Measurements from ENCODE around the gene SMIM13.

SMIM13 gene

DNA sequence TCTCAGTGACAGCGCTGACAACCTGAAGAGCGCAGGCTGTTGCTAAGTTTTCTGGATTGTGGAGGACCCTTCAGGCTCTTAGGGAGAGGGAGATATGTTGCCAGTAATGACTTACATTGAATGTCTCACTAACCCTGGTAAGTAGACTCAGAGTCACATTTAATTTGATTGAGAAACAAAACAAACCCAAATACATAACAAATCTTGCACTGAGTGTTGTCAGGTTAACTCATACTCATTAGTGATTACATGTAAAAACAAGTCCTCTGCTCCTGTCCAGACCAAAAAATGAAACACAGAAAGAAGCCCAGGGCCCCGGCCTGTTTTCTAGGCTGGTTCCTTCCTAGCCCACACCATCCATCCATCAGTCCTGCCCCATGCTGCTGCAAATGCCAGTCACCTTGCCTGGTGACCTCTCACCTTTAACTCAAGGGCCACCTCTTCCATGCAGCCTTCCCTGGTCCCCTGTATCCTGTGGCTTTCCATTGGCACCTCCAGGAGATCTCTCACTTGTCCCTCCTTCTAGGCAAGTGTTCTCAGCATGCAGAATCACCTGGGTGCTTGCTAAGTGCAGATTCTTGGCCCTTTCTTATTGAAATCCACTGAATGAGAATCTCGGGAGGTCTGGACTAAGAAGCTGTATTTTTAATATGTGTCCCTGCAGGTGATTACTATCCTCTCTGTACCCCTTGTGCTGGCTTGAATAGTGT is 52.6 kb downstream of the SMIM13 start:
- peak in 1 of 10 donors; percentile 39 for DNase-seq
- intact Hi-C loops (cut with DNase I): no loop called here

DNA sequence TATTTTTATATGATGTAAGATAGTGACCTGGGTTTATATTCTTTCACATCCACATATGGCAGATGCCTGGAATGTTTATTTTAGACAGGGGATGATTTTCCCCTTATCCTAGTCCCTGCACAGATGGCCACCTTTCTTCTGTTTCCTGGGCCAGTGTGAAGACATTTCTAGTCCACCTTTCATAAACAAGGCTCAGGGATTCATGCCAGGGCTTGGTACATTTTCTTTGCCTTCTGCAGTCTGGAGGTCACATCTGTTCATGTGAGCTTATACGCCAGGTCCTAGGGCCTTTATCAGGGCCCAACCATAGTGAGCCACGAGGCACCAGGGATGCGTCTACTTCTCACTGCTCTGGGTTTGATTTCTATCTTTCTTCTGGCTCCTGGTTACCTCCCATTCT is 55.9 kb downstream of the SMIM13 start:
- no peak for DNase-seq
- intact Hi-C loops (cut with DNase I): no loop called here

DNA sequence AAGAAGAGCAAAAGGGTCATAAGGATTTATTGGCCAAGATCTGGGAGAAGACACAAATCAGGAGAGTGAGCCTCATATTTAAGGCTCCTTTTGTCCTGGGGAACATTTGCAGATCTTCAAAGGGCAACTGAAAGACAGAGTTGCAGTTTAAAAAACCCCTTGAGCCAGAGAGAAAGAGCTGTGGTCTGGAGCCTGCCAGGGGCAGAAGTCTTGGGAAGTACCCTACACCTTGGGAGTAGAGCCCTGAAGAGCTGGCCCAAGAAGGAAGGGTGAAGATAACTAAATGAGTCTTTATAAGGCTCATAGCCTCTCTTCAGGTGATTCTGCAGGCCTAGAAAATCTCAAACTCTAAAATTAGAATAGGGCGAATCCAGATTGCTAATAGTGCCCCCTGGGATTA is 57.9 kb downstream of the SMIM13 start:
- no peak for DNase-seq
- intact Hi-C loops (cut with DNase I): no loop called here

DNA sequence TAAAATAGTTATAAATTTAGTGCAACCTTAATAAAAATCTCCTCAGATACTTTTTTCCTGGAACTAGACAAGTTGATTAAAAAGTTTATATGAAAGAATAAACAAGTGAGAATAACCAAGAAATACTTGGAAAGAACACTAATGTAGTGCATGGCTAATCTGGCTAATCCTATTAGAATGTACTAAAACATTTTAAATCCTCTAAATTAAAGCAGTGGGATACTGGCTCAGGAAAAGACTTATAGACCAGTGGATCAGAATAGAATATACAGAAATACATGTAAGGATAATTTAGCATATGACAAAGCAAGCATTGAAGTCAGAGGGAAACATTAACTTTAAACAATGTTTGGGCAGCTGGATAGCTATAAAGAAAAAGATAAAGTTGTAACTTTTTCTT is 58.9 kb downstream of the SMIM13 start:
- intact Hi-C loops (cut with DNase I): no loop called here
- DNase-seq: no peak

DNA sequence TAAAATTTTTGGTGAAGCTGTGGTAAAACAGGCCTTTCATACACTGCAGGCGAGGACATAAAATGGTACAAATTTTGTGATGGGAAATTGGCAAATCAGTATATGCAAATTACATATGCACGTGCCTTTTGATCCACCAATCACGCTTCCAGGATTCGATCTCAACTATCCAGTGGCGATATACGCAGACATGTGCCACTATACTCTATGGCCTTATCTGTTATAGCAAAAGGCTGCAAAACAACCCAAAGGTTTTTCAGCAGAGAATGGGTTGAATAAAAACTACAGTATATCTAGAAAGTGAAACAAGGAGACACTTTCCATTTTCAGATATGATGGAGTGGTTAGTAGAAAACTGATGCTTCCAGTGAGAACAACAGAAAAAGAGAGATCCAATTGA is 59.8 kb downstream of the SMIM13 start:
- intact Hi-C loops (cut with DNase I): no loop called here
- no peak for DNase-seq

DNA sequence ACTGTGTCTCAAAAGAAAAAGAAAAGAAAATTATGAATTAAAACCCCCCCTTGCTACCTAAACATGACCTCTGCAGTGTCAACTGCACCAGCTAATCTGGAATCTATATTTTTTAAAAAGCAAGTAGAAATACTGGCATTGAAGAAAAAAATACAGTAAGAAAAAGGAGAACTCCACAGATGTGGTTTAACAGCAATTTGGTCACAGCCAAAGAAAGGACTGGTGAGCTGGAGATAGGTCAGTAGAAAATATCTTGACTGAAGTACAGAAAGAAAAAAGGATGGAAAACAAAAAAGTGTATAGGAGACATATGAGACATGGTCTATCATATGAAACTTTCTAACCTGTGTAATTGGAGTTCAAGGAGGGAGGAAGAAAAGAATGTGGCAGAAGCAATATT is 62.0 kb downstream of the SMIM13 start:
- no peak for DNase-seq
- intact Hi-C loops (cut with DNase I): no loop called here

DNA sequence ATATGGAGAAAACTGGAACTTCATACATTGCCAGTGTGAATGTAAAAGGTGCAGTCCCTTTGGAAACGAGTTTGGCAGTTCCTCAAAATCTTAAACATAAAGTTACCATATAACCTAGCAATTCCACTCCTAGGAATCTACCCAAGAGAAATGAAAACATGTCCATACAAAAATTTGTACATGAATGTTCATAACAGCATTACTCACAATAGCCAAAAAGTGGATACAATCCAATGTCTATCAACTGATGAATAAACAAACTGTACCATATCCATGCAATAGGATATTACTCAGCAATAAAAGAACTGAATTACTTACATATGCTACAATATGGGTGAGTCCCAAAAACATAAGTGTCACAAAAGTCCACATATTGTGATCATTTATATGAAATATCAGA is 66.6 kb downstream of the SMIM13 start:
- intact Hi-C loops (cut with DNase I): no loop called here
- no peak for DNase-seq

DNA sequence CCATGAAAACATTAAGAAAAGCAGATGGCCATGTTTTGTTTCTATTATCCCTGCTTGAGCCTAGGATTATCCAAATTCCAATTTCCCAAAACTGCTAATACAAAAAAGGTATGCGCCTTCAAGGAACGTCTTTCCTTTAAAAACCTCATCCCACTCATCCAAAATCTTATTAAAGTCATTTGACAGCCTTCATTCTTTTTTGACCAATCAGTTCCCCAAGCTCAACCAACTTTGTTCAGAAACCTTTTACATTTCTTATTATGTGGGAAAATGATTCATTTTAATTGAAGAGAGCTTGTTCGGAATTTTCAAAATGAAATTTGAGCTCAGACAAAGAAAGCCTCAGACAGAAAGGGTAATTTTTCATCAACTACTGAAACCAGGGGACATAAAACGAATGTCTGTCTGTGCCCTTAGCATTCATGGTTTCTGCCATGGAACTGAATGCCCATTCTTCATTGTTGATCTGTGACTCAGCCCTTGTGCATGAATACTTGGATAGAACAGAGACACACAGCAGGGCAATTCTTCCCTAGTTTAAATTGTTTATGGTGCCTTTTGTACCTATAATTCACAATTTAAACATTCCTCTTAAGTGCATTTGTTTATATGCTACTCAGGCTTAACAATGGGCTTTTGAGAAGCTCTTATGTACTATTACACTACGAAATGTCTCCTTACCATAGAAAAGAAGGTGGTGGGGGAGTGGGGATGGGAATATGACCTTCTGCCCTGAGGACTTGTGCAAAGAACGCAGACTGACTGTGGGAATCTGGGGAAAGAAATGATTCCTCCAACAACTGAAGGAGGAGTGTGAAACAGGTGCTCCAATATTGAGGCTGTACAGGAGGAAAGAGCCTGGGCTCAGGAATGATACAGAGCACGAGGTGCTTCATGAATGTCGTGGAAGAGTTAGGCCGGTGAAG is 67.7 kb downstream of the SMIM13 start:
- no peak for DNase-seq
- intact Hi-C loops (cut with DNase I): no loop called here

DNA sequence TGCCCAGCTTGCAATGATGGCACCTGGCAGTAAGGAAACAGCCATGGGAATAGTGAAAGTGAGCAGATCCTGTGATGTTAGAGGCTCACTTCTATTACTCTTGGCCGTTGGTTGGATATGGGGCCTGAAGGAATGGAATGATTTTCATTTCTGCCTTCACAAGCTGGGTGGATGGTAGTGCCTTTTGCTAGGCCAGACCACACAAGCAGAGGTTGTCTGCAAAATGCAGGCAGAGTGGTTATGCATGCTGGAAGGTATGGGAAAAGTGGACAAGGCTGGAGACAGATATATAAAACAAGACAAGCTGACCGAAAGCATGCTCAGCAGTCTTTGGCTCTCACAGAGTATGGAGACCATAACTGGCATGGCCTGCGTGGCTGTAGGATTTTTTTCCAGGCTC is 68.6 kb downstream of the SMIM13 start:
- intact Hi-C loops (cut with DNase I): no loop called here
- no peak for DNase-seq

DNA sequence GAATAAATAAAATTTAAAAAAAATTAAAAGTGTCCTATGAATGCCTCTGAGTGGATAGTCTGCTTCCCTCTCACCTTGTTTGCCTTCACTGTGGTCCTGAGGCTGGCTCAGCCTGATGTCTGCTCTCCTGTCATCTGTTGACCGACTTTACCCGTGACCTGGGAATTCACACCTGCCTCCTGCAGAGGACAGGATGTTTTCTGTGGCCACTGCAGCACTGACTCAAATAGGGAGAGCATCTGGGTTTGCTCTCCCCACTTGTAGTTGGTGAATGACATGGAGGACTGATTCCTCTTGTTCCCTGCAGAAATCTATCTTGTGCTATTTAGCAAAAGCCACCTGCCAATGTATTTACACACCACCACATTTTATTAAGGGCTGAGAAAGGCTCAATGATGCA is 70.3 kb downstream of the SMIM13 start:
- DNase-seq: no peak
- intact Hi-C loops (cut with DNase I): no loop called here

DNA sequence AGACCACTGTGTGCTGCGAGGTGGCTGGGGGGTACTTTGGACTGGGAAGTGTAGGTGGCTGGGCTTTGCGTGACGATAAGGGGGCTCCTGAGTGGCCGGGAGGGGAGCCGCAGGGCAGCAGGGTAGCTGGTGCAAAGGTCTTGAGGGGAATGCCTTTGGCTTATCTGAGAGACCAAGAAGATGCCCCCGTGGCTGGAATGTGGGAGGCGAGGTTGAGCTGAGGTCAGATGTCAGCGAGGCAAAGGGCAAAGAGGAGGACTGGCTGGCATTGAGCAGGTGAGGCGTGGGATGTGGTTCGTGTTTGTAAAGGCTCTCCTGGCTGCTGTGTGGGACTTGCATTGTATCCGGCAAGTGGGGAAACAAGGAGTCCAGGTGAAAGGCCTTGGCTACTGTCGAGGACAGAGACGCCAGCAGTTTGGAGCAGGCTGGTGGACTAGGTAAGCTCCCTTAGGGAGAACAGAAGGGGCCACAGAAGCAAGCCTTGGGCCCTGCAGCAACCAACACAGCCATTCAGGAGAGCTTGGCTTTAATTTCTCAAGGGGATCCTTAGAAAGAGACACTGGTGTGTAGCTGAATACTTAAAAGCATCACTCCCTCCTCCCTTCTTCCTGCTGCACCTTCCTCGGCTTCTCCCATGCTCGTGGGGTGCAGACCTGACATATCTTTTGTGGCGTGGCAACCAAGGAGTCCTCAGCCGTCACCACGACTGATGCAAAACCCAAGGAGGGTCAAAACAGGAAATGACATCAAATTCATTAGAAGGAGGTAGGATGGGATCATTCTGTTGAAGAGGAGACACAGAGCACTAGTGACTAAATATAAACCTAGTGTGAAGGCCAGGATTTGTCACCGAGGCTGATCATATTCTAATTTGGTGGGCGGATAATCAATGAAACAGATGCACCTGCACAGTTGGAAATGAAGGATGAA is 71.3 kb downstream of the SMIM13 start:
- intact Hi-C loops (cut with DNase I): no loop called here
- DNase-seq: no peak

DNA sequence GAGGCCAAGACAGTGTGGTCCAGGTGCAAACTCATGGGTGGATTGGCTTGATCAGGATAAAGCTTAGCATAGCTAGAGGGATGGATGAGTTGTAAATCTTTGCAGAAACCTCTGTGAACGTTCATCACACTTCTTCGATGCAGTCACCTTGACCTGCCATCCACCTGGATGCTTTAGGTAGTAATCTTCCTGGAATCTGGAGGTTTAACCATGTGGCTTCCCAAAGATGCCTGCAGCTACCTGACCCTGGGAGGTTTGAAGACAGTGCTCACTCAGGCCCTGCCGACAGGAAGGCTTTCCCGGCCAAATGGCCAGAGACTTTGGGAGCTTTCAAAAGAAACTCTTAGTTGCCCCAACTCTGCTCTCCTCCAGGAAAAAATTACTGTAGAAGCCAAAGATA is 73.3 kb downstream of the SMIM13 start:
- intact Hi-C loops (cut with DNase I): no loop called here

DNA sequence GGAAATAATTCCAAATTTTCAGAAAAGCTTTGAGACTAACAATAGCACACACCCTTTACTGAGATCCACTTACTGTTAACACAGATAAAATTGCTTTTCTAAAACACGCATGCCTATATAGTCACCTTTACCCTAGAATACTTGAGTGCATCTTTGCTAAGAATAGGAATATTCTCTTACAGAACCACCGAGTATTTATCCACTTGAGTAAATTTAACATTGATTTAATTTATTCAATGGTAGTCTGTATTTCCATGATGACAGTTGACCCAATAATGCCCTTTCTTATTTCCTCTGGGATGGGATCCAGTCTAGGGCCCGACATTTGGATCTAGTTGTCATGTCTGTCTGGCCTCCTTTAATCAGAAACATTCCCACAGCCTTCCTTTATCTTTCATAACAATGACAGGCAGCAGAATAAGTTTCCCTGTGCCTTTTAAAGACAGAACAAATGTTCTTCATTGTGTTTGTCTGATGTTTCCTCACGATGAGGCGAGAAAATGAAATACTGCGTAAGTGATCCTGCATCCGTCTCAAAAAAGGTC is 74.5 kb downstream of the SMIM13 start:
- intact Hi-C loops (cut with DNase I): no loop called here
- no peak for DNase-seq

More for the DNA sequence above, 73.3 kb downstream of the SMIM13 start:
- no peak for DNase-seq

DNA sequence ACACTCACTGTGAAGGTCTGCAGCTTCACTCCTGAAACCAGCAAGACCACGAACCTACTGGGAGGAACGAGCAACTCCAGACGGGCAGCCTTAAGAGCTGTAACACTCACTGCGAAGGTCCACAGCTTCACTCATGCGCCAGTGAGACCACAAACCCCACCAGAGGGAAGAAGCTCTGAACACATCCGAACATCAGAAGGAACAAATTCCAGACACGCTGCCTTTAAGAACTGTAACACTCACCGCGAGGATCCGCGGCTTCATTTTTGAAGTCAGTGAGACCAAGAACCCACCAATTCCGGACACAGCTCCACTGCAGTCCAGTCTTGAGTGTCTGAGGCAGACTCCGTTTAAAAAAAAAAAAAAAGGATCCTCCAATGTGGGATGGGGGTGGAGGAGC is 78.3 kb downstream of the SMIM13 start:
- DNase-seq: no peak

DNA sequence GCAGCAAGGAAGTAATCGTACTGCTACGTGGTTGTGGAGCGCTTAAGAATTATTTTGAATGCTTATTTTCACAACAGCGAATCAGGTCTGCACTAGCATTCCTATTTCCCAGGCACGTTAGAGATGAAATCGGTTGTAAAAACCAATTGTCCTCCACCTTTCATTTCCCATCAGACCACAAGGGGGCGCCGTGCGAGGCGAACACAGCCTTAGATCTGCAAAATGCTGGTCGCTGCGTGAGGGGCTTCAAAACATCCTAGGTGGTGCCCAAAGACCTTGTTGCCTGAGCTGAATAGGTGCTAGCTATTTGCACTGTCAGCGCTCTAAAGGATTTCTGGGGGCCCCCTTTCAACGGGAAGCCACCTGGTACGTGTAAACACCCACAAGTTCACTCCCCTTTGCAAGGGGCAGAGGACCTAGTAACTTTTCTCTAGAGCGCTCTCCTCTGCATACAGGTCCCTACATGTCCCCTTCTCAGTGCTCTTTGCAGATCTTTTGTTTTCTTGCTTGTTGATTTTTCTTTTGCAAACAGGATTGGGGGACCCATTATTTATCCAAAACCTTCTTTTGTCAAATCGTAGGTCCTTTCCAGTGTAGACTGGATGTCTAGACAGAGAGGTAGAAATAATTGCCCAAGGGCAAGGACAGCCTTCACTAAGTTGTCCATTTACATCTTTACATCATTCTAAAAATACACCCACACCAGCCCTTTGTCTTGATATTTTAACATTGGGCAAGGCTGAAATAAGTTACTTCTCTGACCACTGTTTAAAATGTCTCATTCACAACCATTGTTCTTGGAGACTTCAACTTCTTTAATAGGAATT is 79.1 kb downstream of the SMIM13 start:
- intact Hi-C loops (cut with DNase I): loop anchor here (5.0 to 10.0 kb wide), 2 partner anchors 60 to 322 kb away; partner anchors contain the start of gene NEDD9
- DNase-seq: peak in 8 of 10 donors; percentile 36 to 93 (median 72)

More for the DNA sequence above, 78.3 kb downstream of the SMIM13 start:
- intact Hi-C loops (cut with DNase I): loop anchor here (5.0 to 10.0 kb wide), 2 partner anchors 60 to 323 kb away; partner anchors contain the start of gene NEDD9

DNA sequence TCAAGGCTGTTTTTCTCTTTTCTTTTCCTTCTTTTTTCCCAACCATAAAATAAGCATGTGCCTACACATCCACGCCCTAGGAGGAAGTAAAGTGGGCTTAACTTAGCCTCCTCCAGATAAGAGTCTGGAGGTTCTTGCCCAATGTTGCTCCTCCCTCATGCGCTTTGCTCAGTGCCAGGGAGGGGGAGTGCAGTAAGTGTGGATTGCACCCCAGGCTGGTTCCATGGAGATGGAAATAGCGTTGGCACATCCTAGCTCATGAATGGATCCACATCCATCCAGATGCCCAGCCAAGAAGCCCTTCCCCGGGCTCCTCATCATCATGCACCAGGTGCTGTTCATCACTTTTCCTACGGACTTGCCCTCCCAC is 80.6 kb downstream of the SMIM13 start:
- intact Hi-C loops (cut with DNase I): loop anchor here (5.0 to 10.0 kb wide), 2 partner anchors 58 to 321 kb away; partner anchors contain the start of gene NEDD9
- peak in 2 of 10 donors; percentile 24 to 78 for DNase-seq

DNA sequence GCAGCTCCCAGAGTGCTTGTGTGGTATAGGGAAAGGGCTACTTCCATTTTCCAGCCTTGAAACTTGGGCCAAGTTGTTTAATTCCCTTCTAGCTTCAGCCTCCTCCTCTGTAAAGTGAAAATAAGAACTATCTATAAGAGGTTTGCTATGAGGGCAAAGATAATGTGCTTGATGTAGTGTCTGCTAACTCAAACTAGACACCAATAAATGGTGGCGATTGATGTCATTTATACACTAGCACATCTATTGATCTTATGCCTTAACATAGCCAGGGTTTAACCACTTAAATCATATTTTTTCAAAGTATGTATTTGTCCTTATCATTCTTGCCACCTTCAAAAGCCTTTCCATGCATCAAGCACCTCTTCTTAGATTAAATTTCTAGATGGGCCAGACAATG is 83.6 kb downstream of the SMIM13 start:
- intact Hi-C loops (cut with DNase I): loop anchor here (10.0 kb wide), 1 partner anchor 318 kb away; no protein-coding TSS in a partner anchor

DNA sequence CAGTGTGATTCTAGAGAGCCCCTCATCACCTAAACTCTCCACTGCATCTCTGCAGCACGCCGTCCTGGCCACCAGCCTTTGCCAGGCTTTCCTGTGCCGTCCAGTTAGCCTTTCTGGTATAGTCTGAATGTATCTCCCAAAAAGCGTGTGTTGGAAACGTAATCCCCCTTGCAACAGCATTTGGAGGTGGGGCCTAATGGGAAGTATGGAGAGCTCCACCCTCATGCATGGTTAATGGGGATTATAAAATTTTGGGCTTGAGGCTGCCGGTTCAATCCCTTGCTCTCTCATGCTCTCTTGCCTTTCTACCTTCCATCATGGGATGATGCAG is 85.4 kb downstream of the SMIM13 start:
- no peak for DNase-seq
- intact Hi-C loops (cut with DNase I): loop anchor here (10.0 kb wide), 1 partner anchor 316 kb away; no protein-coding TSS in a partner anchor

More for the DNA sequence above, 83.6 kb downstream of the SMIM13 start:
- DNase-seq: no peak
